PC-3 (cell line): ENCODE data around the gene NEGR1.

Experiments
- CTCF ChIP-seq: fragments of 300-600 bp; sonication (generic); conservative IDR thresholded peaks from 2 replicates; pipeline ENCODE4 v1.5.1; 2017; ENCODE audit warnings: antibody characterized with exemption, low read depth, mild to moderate bottlenecking, low read length
- EZH2 ChIP-seq: fragments of 300-600 bp; sonication (generic); IDR thresholded peaks from one replicate; pipeline ENCODE4 v1.6.1; 2017; ENCODE audit warnings: antibody characterized with exemption, mild to moderate bottlenecking, low read length; ENCODE audit not compliant: unreplicated experiment

- TF ChIP-seq EZH2 = no peak
- TF ChIP-seq CTCF = no peak
Observed at GRCh38 chr1:71948561-71948960, 333.8 kb downstream of the NEGR1 start.
